NCI-H1048 (cell line): ENCODE measurements around the gene NTN4.
A peak's percentile ranks its signal among the peaks of the same experiment; 100 is the strongest.
"Not testable (repeated sequence)": the region's sequence is repeated elsewhere in the genome, so short reads cannot be mapped to it uniquely, and the experiment has no call there.

Experiments used
- DNase-seq: peaks from one replicate; lab custom pipeline; 2025; lab: John Stamatoyannopoulos, UW

The NTN4 gene

GRCh38 chr12:95746062-95746461, 44.5 kb downstream of the NTN4 start:
- DNase-seq, result not testable (repeated sequence)

GRCh38 chr12:95742586-95742985, 48.0 kb downstream of the NTN4 start:
- no peak for DNase-seq

GRCh38 chr12:95741635-95742034, 48.9 kb downstream of the NTN4 start:
- no peak for DNase-seq

- DNase-seq, result no peak
These were observed 49.8 kb downstream of the NTN4 start for GRCh38 chr12:95740751-95741150.

- no peak for DNase-seq
These were observed 50.8 kb downstream of the NTN4 start for GRCh38 chr12:95739561-95740313.

GRCh38 chr12:95738024-95738611, 52.4 kb downstream of the NTN4 start:
- DNase-seq, result no peak

- DNase-seq, result no peak
These were observed 53.9 kb downstream of the NTN4 start for GRCh38 chr12:95736631-95737030.

GRCh38 chr12:95735728-95736127, 54.8 kb downstream of the NTN4 start:
- not testable (repeated sequence) for DNase-seq

- DNase-seq, result no peak
These were observed 57.3 kb downstream of the NTN4 start for GRCh38 chr12:95733141-95733825.

- DNase-seq, result no peak
These were observed 59.0 kb downstream of the NTN4 start for GRCh38 chr12:95731519-95731958.

GRCh38 chr12:95730457-95730856, 60.1 kb downstream of the NTN4 start:
- no peak for DNase-seq

GRCh38 chr12:95726903-95727302, 63.7 kb downstream of the NTN4 start:
- no peak for DNase-seq

GRCh38 chr12:95724767-95725166, 65.8 kb downstream of the NTN4 start:
- no peak for DNase-seq

GRCh38 chr12:95723693-95724384, 66.7 kb downstream of the NTN4 start:
- DNase-seq, result peak; percentile 40

- no peak for DNase-seq
These were observed 69.2 kb downstream of the NTN4 start for GRCh38 chr12:95721320-95721719.

GRCh38 chr12:95720146-95720545, 70.4 kb downstream of the NTN4 start:
- DNase-seq, result no peak

GRCh38 chr12:95718772-95719171, 71.8 kb downstream of the NTN4 start:
- no peak for DNase-seq

- no peak for DNase-seq
These were observed 72.5 kb downstream of the NTN4 start for GRCh38 chr12:95718006-95718431.

GRCh38 chr12:95717316-95717928, 73.1 kb downstream of the NTN4 start:
- DNase-seq, result no peak

- DNase-seq, result no peak
These were observed 75.4 kb downstream of the NTN4 start for GRCh38 chr12:95715177-95715576.

GRCh38 chr12:95712269-95712668, 78.3 kb downstream of the NTN4 start:
- no peak for DNase-seq

GRCh38 chr12:95710386-95710785, 80.2 kb downstream of the NTN4 start:
- no peak for DNase-seq
